SK-N-SH treated with all-trans-retinoic acid at 6 μM for 48 hours (cell line): Measurements from ENCODE around the gene SMLR1.

Experiments
- BACH2 ChIP-seq: fragments of 250-450 bp; sonication (Bioruptor Pico); IDR thresholded peaks from 2 replicates; pipeline ENCODE4 v1.9.0; 2021; ENCODE audit warnings: mild to moderate bottlenecking, borderline replicate concordance
- ESRRG ChIP-seq: fragments of 250-450 bp; sonication (Bioruptor Pico); IDR thresholded peaks from 2 replicates; pipeline ENCODE4 v1.6.1; 2021; ENCODE audit warnings: mild to moderate bottlenecking
- GLIS3 ChIP-seq: fragments of 250-450 bp; sonication (Bioruptor Pico); IDR thresholded peaks from 2 replicates; pipeline ENCODE4 v1.5.0; 2020; ENCODE audit warnings: mild to moderate bottlenecking, moderate library complexity
- POU6F1 ChIP-seq: fragments of 250-450 bp; sonication (Bioruptor Pico); IDR thresholded peaks from 2 replicates; pipeline ENCODE4 v1.8.0; 2021; ENCODE audit warnings: low read depth, mild to moderate bottlenecking, moderate library complexity, borderline replicate concordance
- RARB ChIP-seq: fragments of 250-450 bp; sonication (Bioruptor Pico); IDR thresholded peaks from 2 replicates; pipeline ENCODE4 v1.8.0; 2021; ENCODE audit warnings: mild to moderate bottlenecking, moderate library complexity
- TOX ChIP-seq: fragments of 250-450 bp; sonication (Bioruptor Pico); IDR thresholded peaks from 2 replicates; pipeline ENCODE4 v1.8.0; 2021; ENCODE audit warnings: mild to moderate bottlenecking, moderate library complexity, borderline replicate concordance
- ZNF70 ChIP-seq: fragments of 450-650 bp; formaldehyde crosslinking; IDR thresholded peaks from 2 replicates; pipeline ENCODE4 v1.5.0; 2020; ENCODE audit warnings: mild to moderate bottlenecking, moderate library complexity
- ZNF8 ChIP-seq: fragments of 450-650 bp; formaldehyde crosslinking; IDR thresholded peaks from 2 replicates; pipeline ENCODE4 v1.5.0; 2020; ENCODE audit warnings: mild to moderate bottlenecking, moderate library complexity
- TF ChIP-seq, protein P1 (sequence below): fragments of 250-450 bp; sonication (Bioruptor Pico); IDR thresholded peaks from 2 replicates; pipeline ENCODE4 v1.5.1; 2021; ENCODE audit warnings: mild to moderate bottlenecking, moderate library complexity
- TF ChIP-seq, protein P2 (sequence below): fragments of 250-450 bp; sonication (Bioruptor Pico); IDR thresholded peaks from 2 replicates; pipeline ENCODE4 v1.8.0; 2020; ENCODE audit warnings: mild to moderate bottlenecking, moderate library complexity, borderline replicate concordance

- TF ChIP-seq, protein P1, sequence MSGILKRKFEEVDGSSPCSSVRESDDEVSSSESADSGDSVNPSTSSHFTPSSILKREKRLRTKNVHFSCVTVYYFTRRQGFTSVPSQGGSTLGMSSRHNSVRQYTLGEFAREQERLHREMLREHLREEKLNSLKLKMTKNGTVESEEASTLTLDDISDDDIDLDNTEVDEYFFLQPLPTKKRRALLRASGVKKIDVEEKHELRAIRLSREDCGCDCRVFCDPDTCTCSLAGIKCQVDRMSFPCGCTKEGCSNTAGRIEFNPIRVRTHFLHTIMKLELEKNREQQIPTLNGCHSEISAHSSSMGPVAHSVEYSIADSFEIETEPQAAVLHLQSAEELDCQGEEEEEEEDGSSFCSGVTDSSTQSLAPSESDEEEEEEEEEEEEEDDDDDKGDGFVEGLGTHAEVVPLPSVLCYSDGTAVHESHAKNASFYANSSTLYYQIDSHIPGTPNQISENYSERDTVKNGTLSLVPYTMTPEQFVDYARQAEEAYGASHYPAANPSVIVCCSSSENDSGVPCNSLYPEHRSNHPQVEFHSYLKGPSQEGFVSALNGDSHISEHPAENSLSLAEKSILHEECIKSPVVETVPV (CRISPR knock-in tag): no peak
- no peak for TF ChIP-seq ZNF70
- TF ChIP-seq GLIS3: no peak
- no peak for TF ChIP-seq BACH2 (CRISPR knock-in tag)
- TF ChIP-seq ESRRG (CRISPR knock-in tag): no peak
- TF ChIP-seq RARB (CRISPR knock-in tag): no peak
- TF ChIP-seq POU6F1 (CRISPR knock-in tag): no peak
- TF ChIP-seq TOX: no peak
- TF ChIP-seq, protein P2, sequence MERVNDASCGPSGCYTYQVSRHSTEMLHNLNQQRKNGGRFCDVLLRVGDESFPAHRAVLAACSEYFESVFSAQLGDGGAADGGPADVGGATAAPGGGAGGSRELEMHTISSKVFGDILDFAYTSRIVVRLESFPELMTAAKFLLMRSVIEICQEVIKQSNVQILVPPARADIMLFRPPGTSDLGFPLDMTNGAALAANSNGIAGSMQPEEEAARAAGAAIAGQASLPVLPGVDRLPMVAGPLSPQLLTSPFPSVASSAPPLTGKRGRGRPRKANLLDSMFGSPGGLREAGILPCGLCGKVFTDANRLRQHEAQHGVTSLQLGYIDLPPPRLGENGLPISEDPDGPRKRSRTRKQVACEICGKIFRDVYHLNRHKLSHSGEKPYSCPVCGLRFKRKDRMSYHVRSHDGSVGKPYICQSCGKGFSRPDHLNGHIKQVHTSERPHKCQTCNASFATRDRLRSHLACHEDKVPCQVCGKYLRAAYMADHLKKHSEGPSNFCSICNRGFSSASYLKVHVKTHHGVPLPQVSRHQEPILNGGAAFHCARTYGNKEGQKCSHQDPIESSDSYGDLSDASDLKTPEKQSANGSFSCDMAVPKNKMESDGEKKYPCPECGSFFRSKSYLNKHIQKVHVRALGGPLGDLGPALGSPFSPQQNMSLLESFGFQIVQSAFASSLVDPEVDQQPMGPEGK (CRISPR knock-in tag): no peak
- no peak for TF ChIP-seq ZNF8 (CRISPR knock-in tag)
Measured at GRCh38 chr6:130797061-130797460, 30.1 kb upstream of the SMLR1 start.
